Posterior cingulate gyrus (tissue), 11 donors: ENCODE data around the gene LHX3.

Experiments
- DNase-seq, 10 donors: peaks; one replicate each; pipeline versions ENCODE4 v3.0.0 to v3.0.0-alpha.2; 2020 to 2021; ENCODE audit warnings: mixed read lengths in 3 of 10
- intact Hi-C: fragments of 100-400 bp; cut with DNase I; formaldehyde crosslinking; loops from one replicate; pipeline ENCODE4 v1.15.1; 2023

The LHX3 gene

DNA sequence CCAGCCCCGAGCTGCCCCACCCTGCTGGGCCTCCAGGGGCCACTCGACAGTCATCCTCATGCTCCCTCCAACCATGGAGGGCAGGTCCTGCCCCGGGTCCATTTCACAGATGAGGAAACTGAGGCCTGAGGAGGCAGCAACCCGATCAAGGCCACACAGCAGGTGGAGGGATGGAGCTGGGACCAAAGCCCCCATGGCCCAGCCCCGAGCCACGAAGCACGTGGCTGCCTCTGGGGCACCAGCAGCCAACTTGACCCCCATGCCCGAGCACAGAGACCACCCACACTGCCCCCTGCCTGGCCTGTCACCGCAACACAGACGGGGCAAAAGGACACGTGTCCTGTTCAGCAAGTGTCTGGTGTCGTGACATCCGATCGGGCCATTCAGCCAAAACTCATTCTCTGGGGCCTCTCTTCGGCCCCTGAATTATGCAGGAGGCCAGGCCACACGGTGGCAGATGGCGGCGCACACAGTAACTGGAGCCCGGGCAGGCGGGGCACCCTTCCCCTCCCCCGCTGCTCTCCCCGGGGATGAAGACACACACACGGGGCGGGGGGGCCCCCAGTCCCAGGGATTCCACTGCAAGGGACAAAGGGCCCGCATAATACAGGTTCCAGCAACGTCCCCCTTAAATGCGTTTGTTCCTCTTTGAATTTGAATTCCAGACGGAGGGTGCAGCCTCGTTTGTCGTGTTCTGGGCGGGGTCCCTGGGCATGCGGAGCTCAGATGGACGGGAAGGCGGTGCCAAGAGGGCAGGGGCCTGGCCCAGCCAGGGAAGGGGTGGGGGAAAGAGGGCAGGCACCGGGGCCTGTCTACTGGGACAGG lies 56.8 kb downstream of the LHX3 start:
- intact Hi-C loops, result no loop called here
- DNase-seq, result peak in 2 of 10 donors; percentile 59 to 81

DNA sequence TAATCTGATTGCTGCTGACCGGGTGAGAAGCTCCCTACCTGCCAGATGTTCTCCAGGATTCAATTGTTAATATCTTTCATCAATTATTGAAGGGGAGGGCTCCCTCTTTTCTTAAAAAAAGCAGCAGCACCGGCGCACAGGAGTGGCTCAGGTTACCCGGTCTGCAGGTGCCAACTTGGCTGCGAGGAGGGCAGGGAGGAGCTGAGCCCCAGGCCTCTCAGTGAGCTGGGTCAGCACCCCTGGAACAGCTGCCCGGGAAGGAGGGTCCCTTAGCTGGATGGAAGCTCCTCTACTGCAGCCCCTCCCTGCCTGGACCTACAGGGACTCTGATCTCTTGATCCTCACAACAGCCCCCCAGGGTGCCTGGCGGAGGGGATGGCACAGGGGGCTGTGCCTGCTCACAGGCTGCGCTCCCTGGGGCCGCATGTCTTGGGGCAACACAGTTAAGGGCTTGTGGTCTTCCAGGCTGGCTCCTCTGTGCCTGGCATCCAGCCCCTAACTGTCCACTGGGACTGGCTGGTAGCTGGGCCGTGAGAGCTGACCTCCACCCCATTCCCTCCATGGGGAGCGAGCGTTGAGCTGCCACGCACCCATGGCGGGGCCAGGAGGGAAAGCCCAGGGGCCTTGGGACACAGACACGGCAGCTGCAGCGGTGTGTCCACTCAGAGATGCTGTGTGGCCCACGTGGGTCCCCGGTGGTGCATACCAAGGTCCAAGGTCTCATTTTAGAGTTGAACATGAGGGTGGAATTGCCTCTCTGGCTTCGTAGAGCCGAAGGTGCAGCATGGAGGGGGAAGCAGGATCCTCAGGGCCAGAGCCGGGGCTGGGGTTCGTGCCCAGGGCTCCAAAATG lies 57.7 kb downstream of the LHX3 start:
- peak in 2 of 10 donors; percentile 22 to 61 for DNase-seq
- intact Hi-C loops, result no loop called here
